Measurements from ENCODE around the gene NKAIN4.

DNA sequence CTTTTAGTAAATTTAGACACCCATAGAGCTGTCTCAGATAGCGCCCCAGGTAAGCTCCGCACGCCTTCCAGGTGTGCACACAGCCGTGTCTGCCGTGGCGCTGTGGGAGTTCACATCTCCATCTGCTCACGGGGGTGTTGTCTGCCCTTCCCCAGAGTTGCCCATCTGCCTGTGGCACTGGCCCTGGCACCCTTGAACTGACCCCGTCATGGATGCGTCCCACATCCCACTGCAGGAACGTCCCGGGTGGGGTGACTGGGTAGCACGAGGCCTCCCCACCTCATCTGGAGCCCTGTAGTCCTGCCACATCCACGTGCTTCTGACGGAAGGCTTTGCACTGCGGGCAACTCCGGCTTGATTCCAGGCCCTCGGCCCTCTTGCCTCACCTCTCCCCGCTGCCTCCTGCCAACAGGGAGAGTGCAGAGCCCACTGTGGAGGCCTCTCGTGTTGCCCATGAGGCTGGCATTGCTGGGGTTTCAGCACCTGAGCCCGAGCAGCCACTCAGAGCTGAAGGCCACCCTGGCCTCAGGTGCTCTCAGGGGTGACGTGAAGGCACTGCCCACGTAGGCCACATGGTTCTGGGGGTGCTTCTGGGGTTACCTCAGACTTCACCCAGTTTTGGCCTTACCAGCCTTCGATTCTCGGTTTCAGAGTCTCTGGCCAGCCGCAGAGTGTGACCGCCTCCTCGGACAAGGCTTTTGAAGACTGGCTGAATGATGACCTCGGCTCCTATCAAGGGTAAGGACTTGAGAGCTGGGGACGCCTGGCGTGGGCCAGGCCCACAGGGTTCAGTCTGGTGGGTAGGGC lies 23.4 kb upstream of the NKAIN4 start:
- TF ChIP-seq, protein P1, sequence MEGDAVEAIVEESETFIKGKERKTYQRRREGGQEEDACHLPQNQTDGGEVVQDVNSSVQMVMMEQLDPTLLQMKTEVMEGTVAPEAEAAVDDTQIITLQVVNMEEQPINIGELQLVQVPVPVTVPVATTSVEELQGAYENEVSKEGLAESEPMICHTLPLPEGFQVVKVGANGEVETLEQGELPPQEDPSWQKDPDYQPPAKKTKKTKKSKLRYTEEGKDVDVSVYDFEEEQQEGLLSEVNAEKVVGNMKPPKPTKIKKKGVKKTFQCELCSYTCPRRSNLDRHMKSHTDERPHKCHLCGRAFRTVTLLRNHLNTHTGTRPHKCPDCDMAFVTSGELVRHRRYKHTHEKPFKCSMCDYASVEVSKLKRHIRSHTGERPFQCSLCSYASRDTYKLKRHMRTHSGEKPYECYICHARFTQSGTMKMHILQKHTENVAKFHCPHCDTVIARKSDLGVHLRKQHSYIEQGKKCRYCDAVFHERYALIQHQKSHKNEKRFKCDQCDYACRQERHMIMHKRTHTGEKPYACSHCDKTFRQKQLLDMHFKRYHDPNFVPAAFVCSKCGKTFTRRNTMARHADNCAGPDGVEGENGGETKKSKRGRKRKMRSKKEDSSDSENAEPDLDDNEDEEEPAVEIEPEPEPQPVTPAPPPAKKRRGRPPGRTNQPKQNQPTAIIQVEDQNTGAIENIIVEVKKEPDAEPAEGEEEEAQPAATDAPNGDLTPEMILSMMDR (IDR thresholded peaks at IDR 0.05; ENCODE audit: low read depth, low read length, poor library complexity, severe bottlenecking): no peak
- no peak for TF ChIP-seq EZH2phosphoT487 (IDR thresholded peaks at IDR 0.05; ENCODE audit: borderline replicate concordance, low read length)

Data from DOHH2 (cell line).